ENCODE data around the gene TMOD2.
A peak's percentile ranks its signal among the peaks of the same experiment; 100 is the strongest.

Gene TMOD2

GRCh38 chr15:51750792-51751696 lies at the start of gene TMOD2:
Gene TMOD2 (plus strand): TSS chr15:51751597. CDS start chr15:51766442, 14,845 bp downstream.
- DNase-seq: peak; percentile 56

GRCh38 chr15:51702710-51703109 lies 48.7 kb upstream of the TMOD2 start:
- DNase-seq: no peak

- DNase-seq: no peak
Observed at GRCh38 chr15:51706291-51706690, 45.1 kb upstream of the TMOD2 start.

- no peak for DNase-seq
Observed at GRCh38 chr15:51706926-51707608, 44.3 kb upstream of the TMOD2 start.

GRCh38 chr15:51708013-51708412 lies 43.4 kb upstream of the TMOD2 start:
- peak; percentile 32 for DNase-seq

- DNase-seq: no peak
Observed at GRCh38 chr15:51709031-51709430, 42.4 kb upstream of the TMOD2 start.

- no peak for DNase-seq
Observed at GRCh38 chr15:51714162-51714561, 37.2 kb upstream of the TMOD2 start.

- no peak for DNase-seq
Observed at GRCh38 chr15:51714911-51715310, 36.5 kb upstream of the TMOD2 start.

- DNase-seq: no peak
Observed at GRCh38 chr15:51718219-51718618, 33.2 kb upstream of the TMOD2 start.

- no peak for DNase-seq
Observed at GRCh38 chr15:51718746-51719145, 32.7 kb upstream of the TMOD2 start.

- no peak for DNase-seq
Observed at GRCh38 chr15:51720201-51720995, 31.0 kb upstream of the TMOD2 start.

- DNase-seq: no peak
Observed at GRCh38 chr15:51721199-51721960, 30.0 kb upstream of the TMOD2 start.

GRCh38 chr15:51724199-51724598 lies 27.2 kb upstream of the TMOD2 start:
- DNase-seq: no peak

GRCh38 chr15:51724673-51725072 lies 26.7 kb upstream of the TMOD2 start:
- DNase-seq: no peak

- DNase-seq: no peak
Observed at GRCh38 chr15:51726302-51727073, 24.9 kb upstream of the TMOD2 start.

GRCh38 chr15:51727141-51727897 lies 24.1 kb upstream of the TMOD2 start:
- DNase-seq: no peak

- no peak for DNase-seq
Observed at GRCh38 chr15:51731549-51732267, 19.7 kb upstream of the TMOD2 start.

GRCh38 chr15:51732646-51733045 lies 18.8 kb upstream of the TMOD2 start:
- no peak for DNase-seq

GRCh38 chr15:51735228-51736010 lies 16.0 kb upstream of the TMOD2 start:
- no peak for DNase-seq
